CD4-positive, alpha-beta T cell treated with Interleukin-1 beta for 1 hour (primary cell): ENCODE data around the gene CHRNA9.

ENCODE experiments used
- DNase-seq, 2 donors: peaks; one replicate each; pipeline ENCODE4 v3.0.0-alpha.2; 2020 to 2022

CHRNA9 gene

DNA sequence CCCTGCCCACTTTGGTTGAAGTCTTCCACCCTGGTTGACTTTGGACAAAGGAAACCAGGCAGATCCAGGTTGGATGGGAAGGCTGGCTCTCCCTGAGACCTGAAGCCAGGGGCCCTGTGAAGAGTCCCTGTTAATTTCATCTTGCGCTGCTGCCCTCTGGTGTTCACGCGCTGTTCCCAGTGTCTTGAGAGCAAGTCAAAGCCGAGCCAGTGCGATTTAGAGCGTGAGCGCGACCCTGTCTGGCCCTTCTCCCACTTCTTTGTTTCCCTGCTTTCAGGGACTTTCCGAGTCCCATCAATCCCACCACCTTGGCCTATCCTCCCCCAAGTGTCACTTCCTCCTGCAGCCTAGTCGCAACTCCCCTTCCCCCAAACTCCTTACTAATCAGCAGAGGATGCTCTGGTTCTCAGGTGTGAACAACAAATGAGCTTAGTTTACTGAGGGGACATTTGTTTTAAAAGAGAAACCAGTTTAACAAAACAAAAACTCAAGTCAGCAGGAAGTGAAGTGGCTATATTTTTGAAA lies 25.8 kb upstream of the CHRNA9 start:
- peak; percentile 89 to 91 for DNase-seq

DNA sequence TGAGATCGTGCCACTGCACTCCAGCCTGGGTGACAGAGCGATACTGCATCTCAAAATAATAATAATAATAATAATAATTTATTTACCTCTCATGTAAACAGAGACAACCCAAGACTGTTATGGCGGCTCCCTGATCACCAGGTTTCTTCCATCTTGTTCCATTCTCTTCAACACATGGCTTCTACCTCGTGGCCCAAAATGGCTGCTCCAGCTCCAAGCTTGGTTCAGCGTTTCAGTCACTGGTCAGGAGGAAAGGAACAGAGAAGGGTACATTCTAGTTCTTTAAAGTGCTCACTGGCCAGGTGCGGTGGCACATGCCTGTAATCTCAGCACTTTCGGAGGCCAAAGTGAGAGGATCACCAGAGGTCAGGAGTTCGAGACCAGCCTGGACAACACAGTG lies 24.9 kb upstream of the CHRNA9 start:
- no peak for DNase-seq

DNA sequence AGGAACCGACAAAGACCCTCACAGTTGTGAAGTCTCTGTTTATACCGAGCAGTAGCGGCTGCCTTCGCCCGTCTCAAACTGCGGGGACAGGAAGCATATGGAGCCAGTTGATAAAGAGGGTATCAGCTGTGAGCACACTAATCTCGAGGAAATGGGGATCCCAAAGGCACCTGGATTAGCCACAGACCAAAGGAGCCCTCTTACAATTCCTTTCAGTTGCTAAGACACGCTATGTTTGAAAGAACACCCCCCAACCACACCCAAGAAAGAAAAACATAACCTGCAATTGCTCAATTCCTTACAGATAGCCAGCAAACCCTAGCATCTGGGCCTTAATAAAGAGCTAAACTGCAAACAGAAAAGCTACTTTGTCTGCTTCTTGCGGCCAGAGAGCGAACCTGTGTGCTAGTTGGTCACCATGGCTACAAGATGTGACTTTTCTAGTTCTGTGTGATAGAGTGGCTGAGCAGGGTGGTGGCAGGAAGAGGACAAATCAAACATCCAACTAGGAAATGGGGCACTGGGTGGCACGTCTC lies 23.3 kb upstream of the CHRNA9 start:
- DNase-seq = peak; percentile 45 to 52

DNA sequence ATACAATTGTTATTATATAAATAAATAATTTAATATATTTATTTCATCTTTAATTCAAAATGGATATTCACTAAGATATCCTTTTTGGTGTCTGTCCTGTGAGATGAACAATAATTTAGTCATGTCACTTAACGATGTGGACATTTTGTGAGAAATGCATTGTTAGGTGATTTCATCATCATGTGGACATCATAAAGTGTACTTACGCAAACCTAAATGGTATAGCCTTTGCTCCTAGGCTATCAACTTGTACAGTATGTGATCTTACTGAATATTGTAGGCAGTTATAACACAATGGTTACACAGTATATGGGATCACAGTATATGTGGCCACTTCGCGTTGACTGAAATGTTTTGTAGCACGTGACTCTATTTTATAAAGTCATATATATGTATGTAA lies 20.2 kb upstream of the CHRNA9 start:
- DNase-seq = no peak

DNA sequence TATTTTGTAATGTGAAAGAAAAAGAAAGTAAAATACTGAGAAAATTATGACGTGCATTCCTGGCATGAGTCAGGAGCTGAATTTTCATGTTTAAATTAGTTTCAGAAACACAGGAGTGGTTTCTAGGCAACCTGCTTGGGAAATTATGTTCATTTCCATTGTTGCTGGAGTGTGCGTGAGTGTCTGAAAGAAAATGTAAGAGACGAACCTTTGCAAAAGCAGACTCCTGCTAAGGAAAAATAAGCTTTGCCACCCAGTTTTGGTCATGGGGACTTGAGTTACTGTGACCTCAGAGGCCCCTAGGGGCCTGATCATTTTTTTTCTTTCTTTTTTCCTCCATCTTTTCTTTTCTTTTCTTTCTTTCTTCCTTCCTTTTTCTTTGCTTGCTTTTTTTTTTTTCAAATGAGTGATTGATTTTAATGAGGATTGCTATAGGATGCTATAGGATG lies 18.8 kb upstream of the CHRNA9 start:
- peak; percentile 60 to 76 for DNase-seq

DNA sequence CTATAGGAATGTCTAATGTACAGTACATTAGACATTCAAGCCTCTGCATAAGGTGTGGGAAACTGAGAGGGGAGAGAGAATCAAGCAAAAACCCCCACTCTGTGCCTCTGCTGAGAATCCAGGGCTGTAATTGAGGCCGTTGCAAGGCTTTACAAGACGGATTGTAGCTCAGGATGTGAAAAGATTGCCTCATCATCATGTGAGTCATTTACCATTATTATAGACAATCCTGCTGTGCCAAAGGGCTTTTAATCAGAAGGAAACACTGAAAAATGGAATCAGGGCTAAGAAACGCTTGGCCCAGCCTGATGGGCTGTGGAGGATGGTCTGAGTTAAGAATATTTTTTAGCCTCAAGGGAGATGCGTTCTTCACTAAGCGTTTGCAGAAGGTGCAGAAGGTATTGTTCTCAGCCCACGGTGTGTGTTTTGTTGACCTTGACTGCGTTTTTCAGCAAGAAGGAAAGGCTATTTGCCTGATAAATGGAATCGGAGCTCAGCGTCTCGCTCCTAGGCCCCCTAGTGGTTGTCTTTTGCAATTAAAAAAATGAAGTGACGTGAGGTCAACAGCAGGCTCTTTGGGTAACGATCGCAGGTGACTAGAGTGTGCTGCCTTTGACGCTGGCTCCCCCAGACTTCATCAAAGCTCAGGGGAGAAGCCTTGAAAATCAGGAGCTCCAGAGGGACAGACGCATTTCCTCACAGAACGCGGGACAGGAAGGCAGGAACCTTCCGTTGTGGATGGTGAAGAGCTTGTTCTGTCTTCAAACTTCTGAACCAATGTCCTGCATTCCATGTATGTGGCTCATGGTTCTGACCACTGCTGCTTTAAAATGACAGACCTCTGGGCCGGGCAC lies 18.1 kb upstream of the CHRNA9 start:
- peak; percentile 80 to 87 for DNase-seq

DNA sequence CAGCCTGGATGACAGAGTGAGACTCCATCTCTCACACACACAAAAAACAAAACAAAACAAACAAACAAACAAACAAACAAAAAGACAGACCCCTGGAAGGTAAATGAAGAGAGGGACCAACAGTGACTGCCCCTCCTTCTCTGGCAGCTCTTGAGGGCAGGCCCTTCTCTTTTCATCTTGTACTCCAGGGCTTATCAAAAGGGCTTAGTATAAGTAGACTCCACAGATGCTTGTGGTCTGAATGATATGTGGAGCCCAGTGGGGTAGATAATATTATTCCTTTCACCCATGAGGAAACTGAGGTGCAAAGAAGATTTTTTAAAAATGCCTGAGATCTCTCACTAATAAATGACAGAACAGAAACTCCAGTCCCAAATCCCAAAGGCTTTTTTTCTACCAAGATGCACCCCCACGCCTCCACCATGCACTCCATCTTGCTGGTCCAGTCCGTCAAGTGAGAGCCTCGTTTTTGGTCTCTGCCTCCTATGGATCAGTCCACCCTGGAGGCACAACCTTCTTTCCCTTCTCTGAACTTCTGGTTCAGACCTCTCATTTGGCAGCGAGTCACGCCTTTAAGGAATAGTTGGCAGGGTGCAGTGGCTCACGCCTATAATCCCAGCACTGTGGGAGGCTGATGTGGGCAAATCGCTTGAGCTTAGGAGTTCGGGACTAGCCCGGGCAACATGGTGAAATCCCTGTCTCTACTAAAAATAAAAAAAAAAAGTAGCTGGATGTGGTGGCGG lies 17.0 kb upstream of the CHRNA9 start:
- no peak for DNase-seq

DNA sequence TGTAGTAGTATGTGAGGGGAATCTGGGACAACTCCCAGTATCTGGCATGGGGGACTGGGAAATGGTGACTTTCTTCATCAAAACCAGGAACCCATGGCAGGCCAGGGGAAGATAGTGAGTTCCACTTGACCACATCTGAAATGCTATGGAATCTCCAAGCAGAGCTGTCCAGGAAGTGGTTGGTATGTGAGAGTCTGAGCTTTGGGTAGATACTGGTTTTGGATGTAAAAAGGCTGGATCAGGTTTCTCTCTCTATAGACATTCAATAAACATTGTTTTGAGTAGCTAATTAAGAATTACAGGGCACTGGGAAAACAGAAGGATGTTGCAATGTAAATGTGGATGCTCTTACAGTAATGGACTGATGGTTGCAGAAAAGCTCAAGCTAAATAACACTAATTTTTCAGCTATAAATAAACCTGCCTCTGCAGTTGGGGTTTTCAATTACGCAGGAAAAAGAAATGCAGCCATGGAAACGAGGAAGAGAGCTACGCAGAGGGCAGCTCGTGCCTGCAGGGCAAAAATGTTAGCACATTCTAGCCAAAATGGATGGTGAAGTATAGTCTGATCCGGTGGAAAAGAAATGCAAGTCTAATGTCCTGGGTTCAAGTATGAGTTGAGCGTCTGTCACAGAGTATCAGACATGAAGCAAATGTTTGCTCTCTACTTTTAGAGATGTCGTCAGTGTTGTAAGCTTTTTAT lies 13.4 kb upstream of the CHRNA9 start:
- DNase-seq = no peak

DNA sequence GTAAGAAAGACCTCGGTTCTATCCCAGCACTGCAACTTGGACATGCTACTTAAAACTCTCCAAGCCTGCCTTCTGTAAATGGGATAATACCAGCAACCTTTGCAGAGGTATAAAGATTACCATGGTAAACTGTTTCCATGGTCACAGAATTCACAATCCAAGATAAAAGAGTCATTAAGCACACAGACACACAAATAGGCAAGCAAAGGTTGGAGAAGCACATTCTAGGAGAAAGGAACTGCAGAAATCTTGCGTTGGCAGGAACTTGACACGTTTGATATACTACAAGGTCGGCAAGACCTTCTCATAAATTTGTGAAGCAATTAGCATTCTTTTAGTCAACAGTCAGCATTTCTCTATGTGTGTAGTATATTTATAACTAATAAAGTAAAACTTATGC lies 12.3 kb upstream of the CHRNA9 start:
- DNase-seq = no peak

DNA sequence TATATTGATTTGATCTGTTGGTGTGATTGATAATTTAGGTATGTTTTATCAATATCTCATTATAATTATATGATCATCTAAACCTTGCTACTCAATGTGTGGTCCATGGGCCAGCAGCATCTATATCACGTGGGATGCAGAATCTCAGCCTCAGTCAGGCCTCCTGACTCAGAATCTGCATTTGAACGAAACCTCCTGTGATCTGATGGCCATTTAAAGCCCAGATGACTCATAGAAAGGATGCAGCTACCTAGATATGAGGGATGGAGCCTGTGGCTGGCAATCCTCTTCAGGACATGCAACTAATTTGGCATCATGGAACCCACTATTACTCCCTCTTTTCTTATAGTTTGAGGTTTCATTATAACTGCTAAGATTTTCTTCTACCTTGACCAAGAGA lies 11.3 kb upstream of the CHRNA9 start:
- no peak for DNase-seq

DNA sequence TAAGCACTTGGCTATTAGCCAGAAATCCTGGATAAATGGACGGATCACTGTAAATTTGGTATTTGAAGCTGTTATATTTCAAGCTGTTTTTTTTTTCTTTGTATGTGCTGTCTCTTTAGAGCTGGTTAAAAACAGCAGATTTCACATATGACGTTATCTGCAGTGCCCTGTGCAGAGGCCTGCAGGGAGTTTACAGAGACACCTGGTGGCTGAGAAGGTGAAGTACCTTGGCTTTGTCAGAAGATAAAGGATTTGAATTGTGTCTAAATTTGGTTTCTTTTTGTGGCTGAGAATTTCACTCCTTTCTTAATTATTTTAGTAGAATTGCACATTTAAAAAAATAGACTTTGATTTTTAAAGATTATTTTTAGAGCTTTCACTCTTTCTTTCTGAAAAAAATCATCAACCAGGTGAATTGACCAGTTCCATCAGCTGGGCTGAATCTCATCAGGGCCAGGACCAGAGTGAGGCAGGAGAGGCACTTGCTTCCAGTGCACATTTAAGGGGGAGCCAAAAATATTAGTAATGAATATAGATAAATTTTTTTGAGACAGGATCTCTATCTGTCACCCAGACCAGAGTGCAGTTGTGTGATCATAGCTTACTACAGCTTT lies 9.6 kb upstream of the CHRNA9 start:
- DNase-seq = peak; percentile 79 to 83

DNA sequence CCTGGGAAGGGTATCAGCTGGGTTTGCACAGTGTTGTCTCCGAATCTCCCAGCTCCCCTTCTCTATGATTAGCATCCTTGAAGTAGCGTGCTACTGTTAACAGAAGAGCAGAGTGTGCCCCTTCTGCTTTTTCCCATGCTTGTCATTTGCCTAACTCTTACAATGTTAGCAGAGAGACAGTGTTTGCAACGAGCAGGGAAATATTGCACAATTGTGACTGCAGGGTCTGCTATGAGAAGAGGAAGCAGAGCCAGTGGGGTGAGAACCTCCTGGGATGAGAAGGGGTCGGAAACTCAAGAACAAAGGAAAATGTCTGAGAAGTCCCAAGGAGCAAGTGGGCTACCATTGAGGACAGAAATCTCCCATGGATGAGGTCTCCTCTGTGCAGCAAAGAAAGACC lies 7.8 kb upstream of the CHRNA9 start:
- peak in 1 of 2 donors; percentile 37 for DNase-seq

DNA sequence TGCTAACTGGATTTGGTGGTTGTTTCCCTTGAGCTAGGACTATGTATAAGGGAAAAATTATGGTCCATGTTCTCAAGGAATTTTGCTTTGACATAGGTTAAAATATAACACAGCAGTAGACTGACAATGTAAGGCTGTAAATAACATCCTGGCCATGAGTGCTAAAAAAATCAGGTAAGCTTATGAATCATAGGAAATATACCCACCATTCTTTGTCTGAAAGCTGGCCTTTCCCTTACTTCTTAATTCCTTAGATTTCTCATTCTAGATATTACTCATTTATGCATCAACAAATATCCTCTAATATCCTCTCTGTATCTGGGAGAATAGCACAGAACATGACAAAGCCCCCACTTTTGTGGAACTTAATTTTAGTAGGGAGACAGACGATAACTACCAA lies 6.8 kb upstream of the CHRNA9 start:
- no peak for DNase-seq

DNA sequence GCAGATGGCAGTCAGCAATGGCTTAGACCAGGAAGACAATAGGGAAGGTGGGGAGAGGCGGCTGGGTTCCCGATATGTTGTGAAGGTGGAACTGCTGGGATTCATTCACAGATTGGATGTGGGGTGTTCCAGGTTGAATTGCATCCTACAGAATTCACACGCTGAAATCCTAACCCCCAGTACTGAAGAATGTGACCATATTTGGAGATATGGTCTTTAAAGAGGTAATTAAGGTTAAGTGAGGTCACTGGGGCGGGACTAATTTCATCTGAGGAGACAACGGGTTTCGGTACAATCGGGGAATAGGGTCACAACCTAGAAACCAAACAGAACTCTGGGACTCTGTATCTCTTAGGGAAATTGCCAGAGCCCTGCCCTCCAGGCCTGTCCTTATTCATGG lies 5.3 kb upstream of the CHRNA9 start:
- DNase-seq = no peak

DNA sequence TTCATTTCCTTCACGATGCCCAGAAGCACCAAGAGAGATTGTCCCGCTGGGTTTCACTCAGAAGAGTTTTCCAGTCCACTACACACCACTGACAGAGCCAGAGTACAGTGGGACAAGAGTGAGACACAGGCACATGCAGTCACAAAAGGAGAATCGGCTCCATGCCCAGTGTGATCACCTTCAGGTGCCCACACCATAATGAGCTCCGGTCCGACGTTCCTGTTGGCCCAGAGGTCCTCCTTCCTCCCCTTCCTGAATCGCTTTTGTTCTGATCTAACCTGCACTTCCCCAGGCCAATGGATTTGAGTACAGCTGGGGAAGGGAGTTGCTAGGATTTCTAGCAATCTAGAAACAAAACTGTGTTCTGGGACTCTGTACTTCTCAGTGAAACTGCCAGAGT lies 4.6 kb upstream of the CHRNA9 start:
- DNase-seq = no peak

DNA sequence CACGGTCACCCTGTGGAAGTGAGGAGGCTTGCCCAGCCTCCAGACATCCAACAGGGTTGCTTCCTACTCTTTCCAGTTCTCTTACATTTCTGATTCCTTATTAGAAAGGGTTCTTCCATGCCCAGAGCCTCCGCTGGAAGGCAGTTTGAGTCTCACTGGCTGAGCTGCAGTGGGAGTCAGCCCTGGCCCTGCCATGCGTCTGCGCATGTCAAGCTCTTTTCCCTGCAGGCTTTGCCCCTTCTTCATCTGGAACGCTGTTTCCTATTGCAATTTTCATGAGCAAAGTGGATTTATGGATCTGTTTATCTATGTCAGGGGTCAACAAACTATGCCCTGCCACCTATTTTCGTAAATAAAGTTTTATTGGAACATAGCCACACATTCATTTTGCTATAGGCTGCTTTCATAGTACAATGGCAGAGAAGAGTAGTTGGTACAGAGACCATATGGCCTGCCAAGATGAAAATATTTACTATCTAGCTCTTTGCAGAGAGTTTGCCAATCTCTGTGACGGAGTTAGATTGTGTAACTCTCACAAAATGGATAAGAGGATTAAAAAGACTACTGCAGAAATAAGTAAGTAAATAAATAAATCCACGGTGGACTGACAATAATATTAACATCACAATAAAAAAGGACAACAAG lies 3.9 kb upstream of the CHRNA9 start:
- DNase-seq = no peak

DNA sequence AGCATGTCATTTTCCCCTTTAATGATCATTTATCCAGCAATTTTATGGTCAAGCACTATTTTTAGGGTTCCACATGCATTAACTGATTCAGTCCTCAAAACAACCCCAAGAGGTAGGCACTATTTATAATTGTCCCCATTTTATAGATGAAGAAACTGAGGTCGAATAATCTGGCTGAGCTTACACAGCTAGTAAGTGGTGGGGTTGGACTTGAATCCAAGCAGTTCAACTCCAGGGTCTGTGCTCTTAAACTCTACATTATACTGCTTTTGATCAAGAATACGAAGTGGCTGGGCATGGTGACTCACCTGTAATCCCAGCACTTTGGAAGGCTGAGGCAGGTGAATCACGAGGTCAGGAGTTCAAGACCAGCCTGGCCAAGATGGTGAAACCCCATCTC lies 3.2 kb upstream of the CHRNA9 start:
- no peak for DNase-seq

DNA sequence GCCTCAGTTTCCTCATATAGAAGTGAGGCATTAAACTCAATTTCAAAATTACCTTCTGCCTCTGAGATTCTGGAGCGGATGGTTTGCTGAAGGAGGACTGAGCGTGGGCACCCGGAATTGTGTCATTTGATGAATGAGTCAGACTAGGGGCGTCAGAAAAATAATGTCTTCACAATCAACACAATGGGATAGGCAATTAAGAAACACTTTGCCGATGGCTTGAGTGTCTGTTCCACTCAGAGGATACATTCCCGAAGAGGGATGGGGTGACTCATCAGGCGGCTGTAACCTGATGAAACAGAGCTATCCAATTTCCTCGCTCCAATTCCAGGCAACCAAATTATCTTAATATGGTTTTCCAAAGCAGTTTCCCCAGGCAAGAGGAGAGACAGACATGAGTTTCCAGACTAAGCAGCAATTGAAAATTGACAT lies 1.2 kb upstream of the CHRNA9 start:
- DNase-seq = no peak

DNA sequence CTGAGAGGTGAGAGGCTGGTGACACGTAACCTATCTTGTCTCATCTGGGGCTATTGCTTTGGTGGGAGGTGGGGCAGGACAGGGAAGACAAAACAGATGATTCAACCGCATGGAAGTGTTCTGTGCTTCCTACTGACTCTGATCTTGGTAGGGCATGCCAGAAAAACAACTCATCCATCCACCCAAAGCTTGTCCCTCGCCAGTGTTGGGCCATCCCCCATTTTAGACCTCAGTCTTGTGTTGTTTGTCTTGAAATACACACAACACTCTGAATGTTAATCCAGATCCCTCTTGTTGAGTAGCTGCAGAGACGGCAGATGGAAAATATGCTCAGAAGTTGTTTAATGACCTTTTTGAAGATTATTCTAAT lies 377 bp downstream of the CHRNA9 start:
- DNase-seq = no peak

DNA sequence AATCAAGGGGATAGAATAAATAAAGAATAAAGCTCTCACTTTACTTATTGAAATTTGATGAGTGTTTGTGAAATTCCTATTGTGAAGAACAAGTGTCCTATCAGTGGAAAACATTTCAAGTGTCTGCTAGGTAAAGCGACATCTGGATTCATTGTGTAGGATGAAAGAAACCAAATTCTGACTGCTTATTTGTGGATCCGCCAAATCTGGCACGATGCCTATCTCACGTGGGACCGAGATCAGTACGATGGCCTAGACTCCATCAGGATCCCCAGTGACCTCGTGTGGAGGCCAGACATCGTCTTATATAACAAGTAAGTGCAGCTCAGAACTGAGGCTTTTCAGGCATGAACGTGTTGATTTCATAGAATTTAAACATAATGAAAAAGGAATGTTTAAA lies 1.9 kb downstream of the CHRNA9 start:
- DNase-seq = no peak

DNA sequence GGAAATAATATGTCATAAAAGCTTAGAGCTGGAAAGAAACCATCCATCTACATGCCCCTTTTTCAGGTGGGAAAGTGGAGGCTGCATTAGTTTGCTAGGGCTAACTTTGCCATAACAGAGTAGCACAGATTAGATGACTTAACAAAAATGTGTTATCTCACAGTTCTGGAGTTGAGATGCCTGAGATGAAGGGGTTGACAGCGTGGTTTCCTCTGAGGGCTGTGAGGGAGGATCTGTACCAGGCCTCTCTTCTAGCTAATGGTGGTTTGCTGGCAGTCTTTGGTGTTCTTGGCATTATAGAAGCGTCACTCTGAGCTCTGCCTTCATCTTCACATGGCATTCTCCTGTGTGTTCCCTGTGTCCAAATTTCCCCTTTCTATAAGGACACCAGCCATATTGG lies 2.4 kb downstream of the CHRNA9 start:
- no peak for DNase-seq

DNA sequence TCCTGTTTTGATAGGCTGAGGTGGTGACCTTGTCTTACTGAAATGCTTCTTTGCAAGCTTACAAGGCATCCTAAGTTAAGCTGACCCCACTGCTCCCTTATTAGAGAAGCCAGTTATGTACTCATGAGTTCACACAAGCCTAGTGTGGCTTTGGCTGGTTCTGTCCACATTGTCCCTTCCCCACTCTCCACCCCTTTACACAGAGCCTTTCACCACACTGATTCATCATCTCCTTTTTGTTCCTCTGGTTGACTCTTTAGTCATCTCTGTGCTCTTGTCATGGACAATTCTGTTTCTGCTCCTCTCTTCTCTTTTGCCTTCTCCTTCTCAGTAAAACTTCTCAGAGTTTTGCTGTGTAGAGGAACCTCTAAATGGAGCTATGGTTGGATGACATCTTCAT lies 4.9 kb downstream of the CHRNA9 start:
- DNase-seq = no peak
